Activated CD4-positive, CD25-positive, alpha-beta regulatory T cell treated with anti-CD3 and anti-CD28 coated beads, Interleukin-2, amount 50 U/mL, for 16 hours (primary cell): Measurements from ENCODE around the gene MOB2.

ENCODE experiments used
- DNase-seq: peaks from one replicate; pipeline ENCODE4 v3.0.0-alpha.2; 2020; ENCODE audit warnings: low read depth, low spot score

The MOB2 gene

DNA sequence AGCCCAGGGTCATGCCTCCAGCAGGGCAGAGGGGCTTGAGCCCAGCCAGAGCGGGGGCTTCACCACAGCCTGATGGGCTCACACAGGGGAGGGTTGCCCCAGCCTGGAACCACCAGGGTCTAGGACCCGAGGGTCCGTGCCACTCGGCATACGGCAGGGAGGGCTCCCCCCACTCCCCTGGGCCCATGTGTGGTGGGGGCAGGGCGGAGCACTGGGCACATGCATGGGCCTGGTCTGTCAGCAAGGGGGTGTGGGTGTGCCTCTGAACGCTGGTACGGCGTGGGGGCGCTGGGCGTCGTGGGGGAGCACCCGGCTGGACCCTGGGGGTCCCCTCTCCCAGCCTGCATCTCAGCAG lies 29.3 kb downstream of the MOB2 start:
- no peak for DNase-seq

DNA sequence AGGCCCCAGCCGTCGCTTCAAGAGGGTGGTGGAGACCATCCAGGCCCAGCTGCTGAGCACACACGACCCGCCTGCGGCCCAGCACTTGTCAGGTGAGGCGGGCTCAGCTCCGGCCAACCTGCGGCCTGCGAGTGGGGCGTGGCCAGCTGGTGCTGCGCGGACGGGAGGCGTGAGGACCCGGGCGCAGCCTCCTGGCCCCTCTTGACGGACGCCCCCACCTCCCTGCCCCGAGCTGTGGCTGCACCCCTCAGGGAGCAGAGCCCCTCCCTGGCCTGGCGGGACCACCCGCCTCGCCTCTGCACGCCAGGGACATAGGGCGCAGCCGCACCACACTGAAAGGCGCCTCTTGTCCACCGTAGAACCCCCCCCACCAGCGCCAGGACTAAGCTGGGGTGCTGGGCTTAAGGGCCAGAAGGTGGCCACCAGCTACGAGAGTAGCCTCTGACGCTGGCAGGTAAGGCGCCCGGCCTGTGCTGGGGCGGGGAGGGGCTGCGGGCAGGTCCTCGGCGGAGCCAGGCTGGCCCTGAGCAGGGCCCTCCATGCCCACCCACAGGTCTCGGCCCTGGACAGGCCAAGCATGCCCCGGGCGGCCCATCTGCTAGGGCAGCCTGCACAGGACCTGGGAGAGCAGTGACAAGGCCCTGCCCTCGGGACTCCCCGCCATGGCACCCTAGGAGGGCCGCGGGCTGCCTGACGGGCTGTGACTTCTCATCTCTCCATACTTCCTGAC lies 29.8 kb downstream of the MOB2 start:
- no peak for DNase-seq

DNA sequence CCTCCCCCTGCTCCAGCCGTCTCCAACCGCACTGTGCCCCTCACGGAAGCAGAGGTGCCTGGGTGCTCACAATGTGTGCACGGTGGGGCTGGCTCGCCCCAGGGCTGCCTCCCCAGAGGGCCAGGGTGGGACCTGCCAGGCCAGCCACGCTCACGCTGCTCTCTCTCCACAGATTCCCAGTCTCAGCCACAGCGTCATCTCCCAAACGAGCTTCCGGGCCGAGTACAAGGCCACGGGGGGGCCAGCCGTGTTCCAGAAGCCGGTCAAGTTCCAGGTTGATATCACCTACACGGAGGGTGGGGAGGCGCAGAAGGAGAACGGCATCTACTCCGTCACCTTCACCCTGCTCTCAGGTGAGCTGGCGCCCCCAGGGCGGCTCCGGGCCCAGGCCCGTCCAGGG lies 30.4 kb downstream of the MOB2 start:
- DNase-seq, result no peak

DNA sequence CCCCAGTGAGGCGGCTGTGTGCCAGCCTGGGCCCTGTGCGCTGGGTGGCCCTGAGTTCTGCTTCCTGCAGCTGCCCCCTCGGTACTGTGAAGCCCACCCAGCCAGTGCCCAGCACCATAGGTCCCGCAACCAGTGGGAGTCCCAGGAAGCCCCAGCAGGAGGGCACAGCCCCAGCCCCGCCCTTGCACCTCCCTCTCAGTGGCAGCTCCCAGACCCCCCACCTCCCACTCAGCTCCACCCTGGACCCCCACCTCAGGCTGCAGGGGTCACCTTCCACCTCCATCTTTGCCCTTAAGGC lies 30.9 kb downstream of the MOB2 start:
- DNase-seq, result no peak

DNA sequence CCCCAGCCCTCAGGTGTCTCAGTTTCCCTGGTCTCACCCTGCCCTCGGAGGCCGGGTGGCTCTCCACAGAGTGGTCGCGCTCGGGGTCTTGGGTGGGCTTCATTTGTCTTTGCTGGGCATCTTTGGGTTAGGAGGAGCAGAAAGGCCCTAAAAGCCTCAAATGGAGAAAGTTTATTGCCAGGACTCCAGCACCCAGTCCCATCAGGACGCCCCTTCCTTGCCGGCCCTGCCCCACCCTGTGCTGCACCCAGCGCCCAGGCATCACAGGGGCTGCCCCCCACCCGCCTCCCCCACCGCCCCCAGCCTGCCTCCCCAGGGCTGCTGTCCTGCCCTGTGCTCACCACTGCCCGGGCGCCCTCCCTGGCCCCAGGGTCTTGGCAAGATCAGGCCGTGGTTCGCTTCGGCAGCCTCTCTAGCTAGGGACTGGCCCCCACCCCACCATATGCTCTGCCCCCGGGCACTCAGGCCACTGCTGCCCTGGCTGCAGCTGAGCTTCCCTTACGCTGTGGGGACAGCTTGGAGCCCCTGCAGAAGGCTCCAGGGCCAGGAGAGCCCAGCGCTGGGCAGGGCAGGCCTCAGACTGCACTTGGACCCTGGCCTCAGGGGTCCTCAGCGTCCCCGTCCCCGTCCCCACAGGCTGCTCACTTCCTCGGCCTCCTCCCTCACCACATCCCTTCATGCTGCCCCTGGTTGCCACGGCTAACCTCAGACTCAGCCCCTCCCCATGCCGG lies 31.4 kb downstream of the MOB2 start:
- DNase-seq, result no peak

DNA sequence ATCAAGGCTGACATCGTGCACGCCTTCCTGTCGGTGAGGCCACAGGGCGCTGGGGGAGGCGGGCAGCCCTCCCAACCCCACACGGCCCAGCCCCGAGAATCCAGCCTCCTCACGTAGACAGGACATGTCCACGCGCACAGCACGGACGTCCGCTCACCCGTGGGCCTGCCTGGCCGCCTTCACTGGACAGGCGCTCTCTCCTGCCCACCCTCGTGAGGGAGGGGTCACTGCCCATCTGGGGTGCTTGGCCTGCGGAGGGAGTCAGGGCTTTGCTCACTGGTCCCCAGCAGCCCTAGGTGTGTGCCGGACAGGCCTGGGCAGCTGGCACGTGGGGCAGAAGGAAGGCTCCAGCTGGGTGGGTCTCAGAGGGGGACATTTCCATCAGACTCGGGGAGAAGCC lies 32.0 kb downstream of the MOB2 start:
- no peak for DNase-seq

DNA sequence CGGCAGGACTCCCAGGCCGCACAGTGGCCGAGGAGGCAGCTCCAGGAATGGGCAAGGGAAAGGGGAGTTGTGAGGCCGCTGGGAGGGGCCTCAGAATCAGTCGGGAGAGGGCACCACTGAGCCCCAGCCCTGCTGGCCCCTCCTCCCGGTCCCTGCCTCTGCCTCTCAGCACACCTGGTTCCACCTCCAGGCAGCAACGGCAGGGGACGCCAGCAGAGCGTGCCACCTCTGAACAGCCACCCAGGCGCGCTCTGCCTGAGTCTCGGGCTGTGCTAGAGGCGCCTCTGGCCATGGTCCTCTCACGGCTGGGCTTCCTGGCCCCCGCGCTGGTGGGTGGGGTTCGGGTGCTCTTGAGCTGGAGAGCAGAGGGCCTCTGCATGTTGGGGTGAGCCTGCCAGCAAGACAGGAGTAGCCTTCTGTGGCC lies 33.0 kb downstream of the MOB2 start:
- DNase-seq, result no peak

DNA sequence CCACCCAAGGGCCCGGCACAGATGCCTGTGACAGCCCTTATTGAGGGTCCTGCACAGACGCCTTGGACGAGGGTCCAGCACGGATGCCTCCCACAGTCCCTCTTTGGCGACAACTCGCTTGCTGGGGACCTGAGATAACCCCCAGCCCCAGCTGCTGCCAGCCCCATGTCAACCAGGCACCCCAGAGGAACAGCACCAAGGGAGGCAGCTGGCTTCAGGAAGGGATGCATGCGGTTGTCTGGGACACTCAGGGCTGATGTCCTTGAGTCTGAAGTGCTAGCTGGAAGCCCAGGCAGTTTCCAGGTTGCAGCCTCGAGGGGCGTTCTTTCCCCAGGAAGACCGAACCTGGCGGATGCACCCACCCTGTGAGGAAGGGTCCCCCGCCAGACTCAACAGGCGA lies 33.8 kb downstream of the MOB2 start:
- no peak for DNase-seq

DNA sequence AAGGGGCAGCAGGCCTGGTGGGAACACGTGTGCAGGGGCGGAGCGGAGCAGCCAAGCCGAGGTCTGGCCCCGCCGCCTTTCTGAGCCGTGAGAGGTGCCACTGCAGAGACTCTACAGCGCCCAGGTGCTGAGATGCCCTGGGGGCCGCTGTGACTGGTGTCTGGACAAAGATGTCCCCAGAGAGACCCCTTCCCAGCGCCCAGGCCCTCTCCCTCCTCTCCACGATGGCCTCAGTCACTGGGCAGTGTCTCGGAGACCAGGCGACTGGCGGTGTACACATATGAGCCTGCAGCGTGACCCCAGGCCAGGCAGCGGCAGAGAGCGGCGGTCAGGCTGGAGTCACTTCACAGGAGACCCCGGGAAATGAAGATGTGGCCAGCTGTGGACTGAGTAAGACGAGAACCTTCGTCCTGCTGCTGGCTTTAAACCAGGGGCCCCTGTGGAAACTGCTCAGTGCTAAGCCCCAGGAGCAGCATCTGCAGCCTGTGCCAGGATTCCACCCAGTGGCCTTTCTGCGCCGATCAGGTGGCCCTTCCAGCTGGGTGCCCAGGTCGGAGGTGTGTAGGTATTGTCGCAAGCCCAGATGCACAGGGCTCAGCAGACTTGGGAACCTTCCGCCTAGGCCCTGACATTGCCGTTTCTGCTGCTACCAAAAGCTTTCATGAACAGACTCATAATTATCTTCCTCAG lies 34.7 kb downstream of the MOB2 start:
- no peak for DNase-seq

DNA sequence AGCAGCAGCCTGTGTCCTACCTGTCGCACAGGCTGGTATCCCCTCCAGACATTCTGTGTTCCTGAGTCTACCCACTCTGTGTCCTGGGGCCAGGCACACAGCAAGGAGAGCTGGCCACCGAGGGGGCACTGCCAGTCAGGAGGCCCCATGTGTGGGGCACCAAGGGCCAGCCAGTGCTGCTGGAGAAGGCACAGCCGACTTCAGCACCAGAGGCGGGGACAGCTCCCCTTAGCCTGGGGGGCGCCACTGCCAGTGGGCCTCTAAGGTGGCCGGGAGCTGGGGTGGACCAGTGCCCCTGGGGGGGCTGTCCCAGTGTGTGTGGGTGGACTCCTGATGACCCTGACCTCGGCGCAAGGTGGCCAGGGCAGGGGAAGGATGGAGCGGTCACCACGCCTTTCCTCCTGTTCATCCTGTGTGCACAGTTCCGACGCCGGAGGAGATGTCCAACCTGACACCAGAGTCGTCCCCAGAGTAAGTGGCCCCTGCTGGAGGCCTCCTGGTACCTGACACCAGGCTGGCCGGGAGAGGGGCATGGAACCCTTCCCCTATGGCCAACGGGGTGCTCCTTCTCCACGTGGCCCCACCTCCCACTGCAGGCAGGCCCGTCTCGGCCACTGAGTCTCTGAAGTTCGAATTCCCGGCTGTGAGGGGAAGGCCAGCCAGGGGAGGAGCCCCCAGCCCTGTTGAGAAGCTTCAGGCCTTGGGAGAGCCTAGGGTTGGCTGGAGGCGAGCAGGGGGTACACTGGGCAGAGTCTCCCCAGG lies 35.4 kb downstream of the MOB2 start:
- DNase-seq, result no peak

DNA sequence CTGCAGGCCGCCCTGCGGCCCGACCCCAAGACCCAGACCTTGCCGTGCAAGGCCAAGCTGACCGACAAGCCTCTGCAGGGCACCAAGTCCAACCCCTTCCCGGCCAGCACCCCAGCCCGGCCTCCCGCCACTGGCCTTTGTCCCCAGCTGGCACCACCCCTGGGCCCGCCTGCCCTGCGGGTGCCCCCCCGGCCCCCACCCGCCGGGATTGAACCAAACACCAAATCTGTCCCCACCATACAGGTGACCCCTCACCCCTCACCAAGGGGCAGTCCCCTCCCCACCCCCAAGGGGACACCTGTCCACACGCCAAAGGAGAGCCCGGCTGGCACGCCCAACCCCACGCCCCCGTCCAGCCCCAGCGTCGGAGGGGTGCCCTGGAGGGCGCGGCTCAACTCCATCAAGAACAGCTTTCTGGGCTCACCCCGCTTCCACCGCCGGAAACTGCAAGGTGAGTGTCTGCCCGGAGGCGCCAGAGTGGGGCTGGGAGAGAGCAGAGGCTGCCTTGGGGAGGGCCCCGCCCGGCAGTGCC lies 36.2 kb downstream of the MOB2 start:
- DNase-seq, result no peak

DNA sequence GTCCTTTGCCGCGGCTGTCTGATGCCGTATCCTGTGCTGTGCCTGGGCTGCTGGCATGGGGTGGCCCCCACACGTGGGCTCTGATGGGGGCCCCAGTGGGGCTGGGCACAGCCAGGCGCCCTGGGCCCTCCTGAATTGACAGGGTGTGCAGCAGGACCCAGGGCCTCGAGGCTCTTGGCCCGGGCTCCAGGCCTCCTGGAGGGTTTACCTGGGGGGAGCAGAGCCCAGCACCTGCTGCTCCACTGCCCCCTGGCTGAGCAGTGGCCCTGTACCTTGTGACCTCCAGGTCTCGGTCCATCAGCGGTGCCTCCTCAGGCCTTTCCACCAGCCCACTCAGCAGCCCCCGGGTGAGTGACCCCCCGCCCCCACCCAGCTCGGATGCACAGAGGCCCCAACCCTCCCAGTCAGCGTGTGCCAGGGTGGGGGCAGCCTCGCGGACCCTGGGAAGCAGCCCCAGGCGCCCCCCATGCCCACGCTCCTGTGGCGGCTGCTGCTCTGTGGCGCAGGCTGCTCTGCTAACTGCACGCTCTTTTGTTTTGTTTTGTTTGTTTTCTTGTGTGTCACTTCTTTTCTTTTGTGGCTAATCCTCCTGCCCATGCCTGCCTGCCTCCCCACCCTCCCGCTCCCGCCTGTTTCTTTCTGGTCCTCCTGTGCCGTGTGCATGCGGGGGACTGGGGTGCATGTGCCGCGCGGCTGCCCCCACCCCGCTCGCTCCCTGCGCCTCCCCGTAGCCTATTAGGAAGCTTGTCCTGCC lies 36.9 kb downstream of the MOB2 start:
- no peak for DNase-seq

DNA sequence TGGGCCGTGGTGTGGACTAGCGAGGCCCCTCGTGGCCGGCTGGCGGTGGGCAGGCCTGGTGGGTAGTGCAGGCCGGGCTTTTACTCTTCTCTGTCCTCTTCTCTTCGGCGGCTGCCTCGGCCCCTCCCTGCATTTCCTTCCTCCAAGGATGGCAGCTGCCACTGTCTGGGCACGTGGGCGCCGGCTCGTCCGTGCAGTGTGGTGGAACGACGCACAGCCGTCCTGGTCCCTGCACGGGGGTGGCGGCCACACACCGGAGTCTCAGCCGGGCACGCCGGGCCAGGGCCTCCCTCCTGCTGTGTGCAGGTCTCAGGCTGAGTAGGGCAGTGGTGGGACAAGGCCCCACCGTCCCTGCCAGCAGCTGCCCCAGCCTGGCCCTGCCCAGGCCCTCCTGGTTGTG lies 37.7 kb downstream of the MOB2 start:
- DNase-seq, result no peak

DNA sequence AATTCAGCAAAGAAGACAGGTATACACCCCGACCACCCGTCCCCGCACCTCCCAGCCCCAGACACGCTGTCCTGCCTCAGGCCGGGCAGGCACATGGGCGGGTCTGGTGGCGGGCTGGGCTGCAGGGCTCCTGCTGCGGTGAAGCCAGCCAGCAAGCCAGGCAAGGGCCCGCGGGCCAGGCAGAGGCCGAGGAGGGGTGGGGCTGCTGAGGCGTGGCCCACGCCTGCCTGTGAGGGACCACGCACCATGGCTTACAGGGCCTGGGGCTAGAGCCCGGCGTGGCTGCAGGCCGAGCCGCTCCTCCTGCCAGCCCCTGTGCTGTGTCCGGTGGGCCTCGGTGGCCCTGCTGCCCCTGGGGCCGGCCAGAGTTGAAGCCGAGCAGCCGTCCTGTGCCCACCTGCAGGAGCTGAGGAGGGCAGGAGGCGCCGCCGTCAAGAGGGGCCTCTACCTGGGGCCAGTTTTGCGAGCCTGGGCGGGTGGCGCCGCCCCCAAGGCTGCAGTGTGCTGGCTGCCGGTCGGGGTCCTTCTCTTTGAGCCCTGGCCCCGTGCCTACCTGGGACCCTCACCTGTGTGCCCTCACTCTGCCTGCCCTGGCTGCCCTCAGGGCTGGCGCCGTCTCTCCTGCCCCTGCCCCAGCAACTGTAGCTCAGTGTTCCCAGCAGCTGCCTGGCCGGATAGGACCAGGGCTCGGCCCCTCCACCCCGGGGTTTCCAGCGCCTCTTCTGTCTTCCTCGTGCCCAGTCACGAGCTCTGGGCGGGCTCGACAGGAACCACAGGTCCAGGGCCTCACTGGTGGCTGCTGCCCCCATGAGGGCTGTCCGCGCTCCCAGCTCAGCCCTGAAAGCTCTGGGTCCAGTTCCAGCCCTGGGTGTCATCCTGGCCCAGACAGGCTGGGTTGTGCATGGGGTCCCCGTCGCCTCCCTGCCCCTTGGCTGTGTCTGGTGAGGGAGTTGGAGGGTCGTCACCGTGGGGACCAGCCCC lies 38.4 kb downstream of the MOB2 start:
- no peak for DNase-seq

DNA sequence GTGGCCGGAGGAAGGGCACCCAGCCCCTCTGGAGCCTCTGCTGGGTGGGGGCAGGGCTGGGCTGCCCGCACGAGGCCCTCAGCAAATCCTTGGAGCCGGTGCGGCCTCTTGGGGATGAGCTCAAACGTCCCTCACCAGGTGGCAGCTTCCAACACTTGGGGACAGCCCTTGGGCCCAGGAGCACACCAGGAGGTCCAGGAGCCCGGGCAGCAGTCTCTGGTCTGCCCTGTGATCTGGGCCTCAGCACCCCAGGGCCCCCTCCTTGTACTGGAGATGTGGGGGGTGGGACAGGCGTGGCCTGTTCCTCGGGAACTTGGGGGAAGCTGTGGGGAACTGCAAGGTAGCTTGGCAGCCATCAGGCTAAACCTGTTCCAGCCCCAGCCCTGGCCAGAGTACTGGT lies 40.0 kb downstream of the MOB2 start:
- DNase-seq, result no peak

DNA sequence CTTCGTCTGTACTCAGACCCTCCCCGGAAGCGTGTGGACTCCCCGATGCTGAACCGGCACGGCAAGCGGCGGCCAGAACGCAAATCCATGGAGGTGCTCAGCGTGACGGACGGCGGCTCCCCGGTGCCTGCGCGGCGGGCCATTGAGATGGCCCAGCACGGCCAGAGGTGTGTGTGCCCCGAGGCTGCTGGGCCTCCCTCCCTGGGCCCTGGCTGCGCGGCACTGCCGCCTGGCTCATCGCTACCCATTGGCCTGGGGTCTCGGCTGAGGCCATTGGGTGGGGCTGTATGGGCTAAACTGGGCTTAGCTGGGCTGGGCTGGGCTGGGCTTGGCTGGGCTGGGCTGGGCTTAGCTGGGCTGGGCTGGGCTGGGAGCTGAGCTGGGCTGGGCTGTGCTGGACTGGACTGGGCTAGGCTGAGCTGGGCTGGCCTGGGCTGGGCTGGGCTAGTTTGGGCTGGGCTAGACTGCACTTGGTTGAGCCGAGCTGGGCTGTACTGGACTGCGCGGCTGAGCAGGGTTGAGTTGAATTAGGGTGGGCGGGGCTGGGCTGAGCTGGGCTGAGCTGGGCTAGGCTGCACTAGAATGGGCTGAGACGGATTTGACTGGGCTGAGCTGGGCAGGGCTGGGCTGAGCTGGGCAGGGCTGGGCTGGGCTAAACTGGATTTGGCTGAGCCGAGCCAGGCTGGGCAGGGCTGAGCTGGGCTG lies 40.7 kb downstream of the MOB2 start:
- no peak for DNase-seq

DNA sequence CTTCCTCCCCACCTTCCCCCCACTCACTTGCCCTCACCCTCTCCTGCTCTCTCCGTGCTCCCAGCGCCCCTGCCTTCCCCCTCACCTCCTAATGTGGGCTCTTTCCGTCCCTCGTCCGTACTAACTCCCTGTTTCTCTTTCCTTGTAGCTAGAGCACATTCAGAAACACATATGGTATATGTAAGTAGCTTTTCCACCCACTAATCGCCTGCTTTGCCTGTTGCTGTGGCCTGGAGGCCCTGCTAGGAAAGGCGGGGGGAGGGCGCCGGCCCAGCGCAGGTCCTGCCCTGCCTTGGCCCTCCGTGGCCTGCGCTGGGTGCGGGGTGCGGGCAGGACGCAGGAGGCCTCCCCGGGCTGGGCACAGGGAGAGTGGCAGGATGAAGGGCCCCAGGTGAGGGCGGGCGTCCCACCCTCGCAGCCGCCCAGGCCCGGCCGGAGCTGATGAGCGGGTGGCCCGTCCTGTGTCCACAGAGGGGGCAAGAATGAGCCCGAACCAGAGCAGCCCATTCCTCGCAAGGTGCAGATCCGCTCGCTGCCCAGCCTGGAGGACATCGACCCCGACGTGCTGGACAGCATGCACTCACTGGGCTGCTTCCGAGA lies 41.7 kb downstream of the MOB2 start:
- DNase-seq, result no peak

DNA sequence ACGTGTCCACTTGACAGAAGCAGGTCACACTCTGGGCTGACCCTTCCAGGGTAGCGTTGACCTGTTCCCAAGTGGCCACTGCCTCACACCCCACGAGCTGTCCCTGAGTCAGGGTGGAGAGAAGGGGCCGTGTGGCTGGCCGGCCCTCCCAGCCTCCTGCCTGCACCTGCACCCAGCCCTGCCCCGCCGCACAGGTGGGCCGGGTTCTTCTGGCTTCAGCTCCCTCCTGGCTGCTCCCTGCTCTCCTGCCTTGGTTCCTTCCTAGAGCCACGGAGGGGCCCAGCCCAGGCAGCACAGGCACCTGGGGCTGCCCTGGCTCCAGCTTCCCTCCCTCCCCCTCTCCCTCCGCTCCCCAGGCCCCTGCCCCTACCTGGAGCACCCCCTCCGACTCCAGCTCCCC lies 42.3 kb downstream of the MOB2 start:
- DNase-seq, result no peak

DNA sequence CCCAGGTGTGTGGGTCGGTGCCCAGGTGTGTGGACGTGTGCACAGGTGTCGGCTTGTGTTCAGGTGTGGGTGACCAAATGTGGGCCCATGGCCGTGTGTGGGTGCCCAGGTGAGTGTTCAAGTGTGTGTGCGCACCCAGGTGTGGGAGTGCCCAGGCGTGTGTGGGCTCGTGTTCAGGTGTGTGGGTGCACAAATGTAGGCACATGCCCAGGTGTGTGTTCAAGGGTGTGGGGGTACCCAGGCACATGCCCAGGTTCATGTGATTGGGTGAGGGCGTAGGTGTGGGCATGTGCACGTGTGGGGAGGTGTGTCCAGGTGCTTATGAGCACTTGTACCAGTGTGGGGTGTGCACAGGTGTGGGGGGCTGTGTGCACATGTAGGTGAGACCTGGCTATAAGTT lies 42.8 kb downstream of the MOB2 start:
- DNase-seq, result no peak
